ENCODE data around the gene GPR137. TPM values are rescaled to one million over a fixed set of nuclear protein-coding genes. Genes with fewer than 3 reads are reported as not detected.

GPR137 gene
- total RNA-seq, 1 donor from 2014 or later: 71.4 TPM

GRCh38 chr11:64249038-64249437, 36.6 kb upstream of the GPR137 start:
- no peak for TF ChIP-seq CTCF (IDR thresholded peaks at IDR 0.05)
- no peak for DNase-seq (ENCODE audit: extremely low spot score, unreplicated experiment)
- H3K4me3 Mint-ChIP-seq (ENCODE audit: unreplicated experiment): no peak overlapping the region
- no peaks in the 10 kb centered on the region for H3K27me3 Mint-ChIP-seq (ENCODE audit: unreplicated experiment)
- H3K27ac Mint-ChIP-seq (ENCODE audit: unreplicated experiment): no peak overlapping the region
- peaks cover 33% of the 10 kb centered on the region for H3K4me1 Mint-ChIP-seq (ENCODE audit: unreplicated experiment)
- H3K9me3 Mint-ChIP-seq (ENCODE audit: unreplicated experiment): no peaks in the 10 kb centered on the region
- peaks cover 3% of the 10 kb centered on the region for H3K36me3 Mint-ChIP-seq (ENCODE audit: unreplicated experiment)

- H3K36me3 Mint-ChIP-seq (ENCODE audit: unreplicated experiment): no peaks in the 10 kb centered on the region
- no peak for TF ChIP-seq CTCF (IDR thresholded peaks at IDR 0.05)
- peaks cover 30% of the 10 kb centered on the region for H3K4me1 Mint-ChIP-seq (ENCODE audit: unreplicated experiment)
- DNase-seq (ENCODE audit: extremely low spot score, unreplicated experiment): no peak
- no peak overlapping the region for H3K27ac Mint-ChIP-seq (ENCODE audit: unreplicated experiment)
- no peaks in the 10 kb centered on the region for H3K9me3 Mint-ChIP-seq (ENCODE audit: unreplicated experiment)
- no peaks in the 10 kb centered on the region for H3K27me3 Mint-ChIP-seq (ENCODE audit: unreplicated experiment)
- H3K4me3 Mint-ChIP-seq (ENCODE audit: unreplicated experiment): no peak overlapping the region
Measured at GRCh38 chr11:64249563-64250414, 35.9 kb upstream of the GPR137 start.

GRCh38 chr11:64250415-64251015, 35.1 kb upstream of the GPR137 start:
- H3K27ac Mint-ChIP-seq (ENCODE audit: unreplicated experiment): no peak overlapping the region
- no peaks in the 10 kb centered on the region for H3K36me3 Mint-ChIP-seq (ENCODE audit: unreplicated experiment)
- H3K9me3 Mint-ChIP-seq (ENCODE audit: unreplicated experiment): no peaks in the 10 kb centered on the region
- peak overlapping the region; percentile 79 for H3K4me3 Mint-ChIP-seq (ENCODE audit: unreplicated experiment)
- H3K27me3 Mint-ChIP-seq (ENCODE audit: unreplicated experiment): no peaks in the 10 kb centered on the region
- H3K4me1 Mint-ChIP-seq (ENCODE audit: unreplicated experiment): peaks cover 26% of the 10 kb centered on the region
- no peak for TF ChIP-seq CTCF (IDR thresholded peaks at IDR 0.05)
- DNase-seq (ENCODE audit: extremely low spot score, unreplicated experiment): no peak

- peak within 1 kb of the TSS; percentile 64 for H3K27ac Mint-ChIP-seq (ENCODE audit: unreplicated experiment)
- no peak for DNase-seq (ENCODE audit: extremely low spot score, unreplicated experiment)
- no peaks in the 10 kb centered on the region for H3K36me3 Mint-ChIP-seq (ENCODE audit: unreplicated experiment)
- H3K4me1 Mint-ChIP-seq (ENCODE audit: unreplicated experiment): peaks cover 26% of the 10 kb centered on the region
- peak within 1 kb of the TSS; percentile 86 for H3K4me3 Mint-ChIP-seq (ENCODE audit: unreplicated experiment)
- no peaks in the 10 kb centered on the region for H3K27me3 Mint-ChIP-seq (ENCODE audit: unreplicated experiment)
- no peaks in the 10 kb centered on the region for H3K9me3 Mint-ChIP-seq (ENCODE audit: unreplicated experiment)
- TF ChIP-seq CTCF (IDR thresholded peaks at IDR 0.05): peak; percentile 82
Measured at GRCh38 chr11:64251016-64251752, 34.5 kb upstream of the GPR137 start, which contains the start of gene PLCB3. TSS of gene PLCB3 (plus strand) at chr11:64251530. CDS start at chr11:64251650, 120 bp downstream.

GRCh38 chr11:64251753-64252002, 34.0 kb upstream of the GPR137 start:
- no peak for DNase-seq (ENCODE audit: extremely low spot score, unreplicated experiment)
- Mint-ChIP-seq H3K27me3 (ENCODE audit: unreplicated experiment) (no peaks in the 10 kb centered on the region), H3K4me3 (ENCODE audit: unreplicated experiment) (peak overlapping the region; percentile 86), H3K4me1 (ENCODE audit: unreplicated experiment) (peaks cover 26% of the 10 kb centered on the region), H3K9me3 (ENCODE audit: unreplicated experiment) (no peaks in the 10 kb centered on the region), H3K27ac (ENCODE audit: unreplicated experiment) (peak overlapping the region; percentile 64), H3K36me3 (ENCODE audit: unreplicated experiment) (no peaks in the 10 kb centered on the region)
- TF ChIP-seq CTCF (IDR thresholded peaks at IDR 0.05): no peak
